GDM1 (cell line): ENCODE measurements around the gene TUBD1.
"Not testable (repeated sequence)": the region's sequence is repeated elsewhere in the genome, so short reads cannot be mapped to it uniquely, and the experiment has no call there.

Experiments used
- DNase-seq: peaks from one replicate; lab custom pipeline; 2025; lab: John Stamatoyannopoulos, UW

The TUBD1 gene

DNA sequence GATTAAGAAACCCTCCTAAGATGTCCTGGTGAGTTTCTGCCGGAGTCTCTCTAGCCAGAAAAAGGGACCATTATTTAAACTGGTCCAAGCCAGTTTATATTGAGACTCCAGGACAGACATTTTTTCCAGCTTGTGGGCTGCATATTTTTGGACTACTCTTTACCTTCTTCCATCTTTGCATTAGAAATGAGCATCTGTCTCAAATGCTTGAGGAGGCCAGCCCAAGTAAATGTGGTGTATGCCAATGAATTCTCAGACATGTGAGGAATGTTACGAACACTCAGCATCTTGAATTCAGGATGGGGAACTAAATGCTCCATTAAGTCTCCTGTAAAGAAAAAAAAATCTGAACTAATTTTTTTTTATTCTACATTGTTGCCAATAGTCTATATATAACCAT lies 18.4 kb downstream of the TUBD1 start:
- DNase-seq = no peak

DNA sequence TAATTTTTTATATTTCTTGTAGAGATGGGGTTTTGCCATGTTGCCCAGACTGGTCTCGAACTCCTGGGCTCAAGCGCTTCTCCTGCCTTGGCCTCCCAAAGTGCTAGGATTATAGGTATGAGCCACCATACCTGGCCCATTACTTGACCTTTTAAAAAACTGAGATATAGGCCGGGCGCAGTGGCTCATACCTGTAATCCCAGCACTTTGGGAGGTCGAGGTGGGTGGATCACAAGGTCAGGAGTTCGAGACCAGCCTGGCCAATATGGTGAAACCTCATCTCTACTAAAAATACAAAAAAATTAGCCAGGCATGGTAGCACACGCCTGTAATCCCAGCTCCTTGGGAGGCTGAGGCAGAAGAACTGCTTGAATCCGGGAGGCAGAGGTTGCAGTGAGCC lies 19.3 kb downstream of the TUBD1 start:
- not testable (repeated sequence) for DNase-seq

GRCh38 chr17:59872351-59872750 lies 20.4 kb downstream of the TUBD1 start:
- no peak for DNase-seq

GRCh38 chr17:59870482-59870881 lies 22.3 kb downstream of the TUBD1 start:
- DNase-seq = no peak

- DNase-seq = no peak
Measured at GRCh38 chr17:59869941-59870218, 22.9 kb downstream of the TUBD1 start.

DNA sequence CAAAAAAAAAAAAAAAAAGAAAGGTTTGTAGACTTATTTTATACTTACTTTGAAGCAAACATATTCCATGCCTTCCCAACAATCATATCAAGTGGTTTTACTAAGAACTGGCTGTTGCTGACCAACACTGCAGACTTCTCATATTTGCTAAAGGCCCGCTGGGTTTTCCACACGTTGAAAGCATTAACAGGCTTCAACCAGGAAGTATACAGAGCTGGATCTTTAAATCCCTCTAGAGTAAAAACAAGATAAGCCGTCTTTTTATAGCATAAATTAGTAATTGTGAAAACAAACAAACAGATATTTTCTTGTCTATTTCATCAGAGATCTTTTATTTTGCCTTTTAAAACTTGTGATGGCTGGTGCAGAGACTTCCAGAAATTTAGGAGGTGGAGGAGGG lies 29.1 kb downstream of the TUBD1 start:
- no peak for DNase-seq

- DNase-seq = no peak
Measured at GRCh38 chr17:59859444-59860025, 33.2 kb downstream of the TUBD1 start.

DNA sequence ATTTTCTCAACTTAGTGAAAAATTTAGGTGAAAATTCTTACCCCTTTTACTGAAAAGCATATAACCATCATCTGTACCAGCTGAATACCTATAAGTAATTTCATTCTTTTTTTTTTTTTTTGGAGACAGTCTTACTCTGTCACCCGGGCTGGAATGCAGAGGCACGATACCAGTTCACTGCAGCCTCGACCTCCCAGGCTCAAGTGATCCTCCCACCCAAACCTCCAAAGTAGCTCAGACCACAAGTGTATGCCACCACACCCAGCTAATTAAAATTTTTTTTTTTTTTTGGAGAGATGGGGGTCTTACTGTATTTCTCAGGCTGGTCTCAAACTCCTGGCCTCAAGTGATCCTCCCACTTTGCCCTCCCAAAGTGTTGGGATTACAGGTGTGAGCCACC lies 33.8 kb downstream of the TUBD1 start:
- DNase-seq = no peak

GRCh38 chr17:59858167-59858816 lies 34.5 kb downstream of the TUBD1 start:
- DNase-seq = no peak

GRCh38 chr17:59856859-59857794 lies 35.6 kb downstream of the TUBD1 start:
- no peak for DNase-seq

- not testable (repeated sequence) for DNase-seq
Measured at GRCh38 chr17:59853919-59854729, 38.6 kb downstream of the TUBD1 start.

DNA sequence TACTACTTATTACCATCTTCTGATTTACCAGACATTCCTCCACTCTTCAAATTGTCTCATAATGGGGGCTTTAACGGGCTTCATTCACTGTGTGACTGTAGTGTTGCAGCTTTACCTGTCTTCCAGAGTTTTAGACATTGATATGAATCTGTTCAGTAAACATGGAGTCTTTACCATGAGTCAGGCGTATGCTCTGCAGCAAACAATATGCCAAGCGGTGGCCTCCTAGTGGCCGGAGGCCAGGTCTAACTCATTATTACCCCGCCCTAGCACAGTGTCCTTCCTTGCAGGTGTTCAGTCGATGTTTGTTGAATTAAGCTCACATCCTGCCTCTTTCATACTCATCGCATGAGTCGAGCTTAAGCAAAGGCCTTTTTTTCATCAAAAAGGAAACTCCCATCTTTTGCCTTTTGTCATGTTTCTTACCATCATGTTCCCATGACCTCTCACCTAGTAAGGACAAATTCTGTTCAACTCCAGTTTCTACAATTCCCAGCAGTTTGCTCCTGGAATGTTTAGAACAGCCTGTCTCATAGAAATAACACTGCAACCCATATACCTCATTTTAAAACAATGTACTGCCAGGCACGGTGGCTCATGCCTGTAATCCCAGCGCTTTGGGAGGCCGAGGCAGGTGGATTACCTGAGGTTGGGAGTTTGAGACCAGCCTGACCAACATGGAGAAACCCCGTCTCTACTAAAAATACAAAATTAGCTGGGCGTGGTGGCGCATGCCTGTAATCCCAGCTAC lies 39.4 kb downstream of the TUBD1 start:
- no peak for DNase-seq

DNA sequence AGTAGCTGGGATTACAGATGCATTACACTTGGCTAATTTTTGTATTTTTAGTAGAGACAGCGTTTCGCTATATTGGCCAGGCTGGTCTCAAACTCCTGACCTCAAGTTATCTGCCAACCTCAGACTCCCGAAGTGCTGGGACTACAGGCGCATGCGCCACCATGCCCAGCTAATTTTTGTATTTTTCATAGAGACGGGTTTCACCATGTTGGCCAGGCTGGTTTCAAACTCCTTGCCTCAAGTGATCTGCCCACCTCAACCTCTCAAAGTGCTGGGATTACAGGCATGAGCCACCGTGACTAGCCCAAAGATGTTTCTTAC lies 39.9 kb downstream of the TUBD1 start:
- not testable (repeated sequence) for DNase-seq

- DNase-seq = no peak
Measured at GRCh38 chr17:59851439-59852375, 41.0 kb downstream of the TUBD1 start.

- DNase-seq = not testable (repeated sequence)
Measured at GRCh38 chr17:59850311-59850710, 42.4 kb downstream of the TUBD1 start.

- DNase-seq = no peak
Measured at GRCh38 chr17:59848778-59849177, 44.0 kb downstream of the TUBD1 start.

GRCh38 chr17:59848385-59848668 lies 44.4 kb downstream of the TUBD1 start:
- no peak for DNase-seq

- DNase-seq = no peak
Measured at GRCh38 chr17:59846394-59847165, 46.2 kb downstream of the TUBD1 start.

DNA sequence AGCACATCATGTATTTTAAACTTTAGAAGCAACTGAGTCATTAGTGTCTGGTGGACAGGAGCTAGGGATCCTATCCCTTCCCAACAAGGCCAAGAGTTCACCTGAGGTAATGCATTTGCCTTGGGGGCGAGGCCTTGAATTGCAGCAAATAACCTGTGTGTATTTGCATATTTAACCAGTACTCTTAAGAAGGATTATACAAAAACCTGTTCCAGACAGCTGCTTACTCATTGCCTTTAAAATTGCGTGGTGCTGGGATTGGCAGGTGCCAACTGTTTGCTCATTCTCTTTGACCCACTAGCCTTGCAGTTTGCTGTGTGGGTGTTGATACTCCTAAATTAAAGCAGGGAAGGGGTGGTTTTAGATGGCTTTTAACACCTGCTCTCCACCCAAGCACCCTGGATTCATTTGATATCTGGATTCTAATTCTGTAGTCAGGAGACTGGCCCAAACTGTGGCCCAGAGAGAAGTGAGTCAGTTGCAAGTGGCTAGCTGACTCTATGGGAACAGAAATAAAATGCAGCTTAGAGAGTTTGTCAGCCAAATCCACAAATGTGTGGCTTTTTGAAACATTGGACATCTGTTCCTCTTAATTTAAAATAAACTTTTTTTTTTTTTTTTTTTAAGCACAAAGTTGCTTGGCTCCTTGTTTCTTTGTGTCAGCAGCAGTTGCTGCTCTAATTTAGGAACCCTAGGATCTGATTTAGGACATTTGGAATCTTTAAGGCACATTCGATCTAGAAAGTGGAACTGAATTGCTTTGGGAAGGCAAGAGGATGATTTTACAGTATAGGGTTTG lies 46.9 kb downstream of the TUBD1 start:
- DNase-seq = no peak
